GM04504 (cell line): ENCODE data around the gene GNL1.
"Not testable (repeated sequence)": the region's sequence is repeated elsewhere in the genome, so short reads cannot be mapped to it uniquely, and the experiment has no call there.

ENCODE experiments used
- DNase-seq: peaks from one replicate; pipeline ENCODE4 v3.0.0-alpha.2; 2012; ENCODE audit warnings: low read depth

Gene GNL1

DNA sequence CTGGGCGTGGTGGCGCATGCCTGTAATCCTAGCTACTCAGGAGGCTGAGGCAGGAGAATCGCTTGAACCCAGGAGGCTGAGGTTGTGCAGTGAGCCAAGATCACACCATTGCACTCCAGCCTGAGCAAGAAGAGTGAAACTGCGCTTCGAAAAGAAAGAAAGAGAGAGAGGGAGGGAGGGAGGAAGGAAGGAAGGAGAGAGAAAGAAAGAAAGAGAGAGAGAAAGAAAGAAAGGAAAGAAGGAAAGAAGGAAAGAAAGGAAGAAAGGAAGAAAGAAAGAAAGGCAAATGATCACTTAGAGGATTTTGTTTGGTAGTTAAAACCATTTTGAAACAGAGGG, 59.1 kb downstream of the GNL1 start:
- DNase-seq, result not testable (repeated sequence)

DNA sequence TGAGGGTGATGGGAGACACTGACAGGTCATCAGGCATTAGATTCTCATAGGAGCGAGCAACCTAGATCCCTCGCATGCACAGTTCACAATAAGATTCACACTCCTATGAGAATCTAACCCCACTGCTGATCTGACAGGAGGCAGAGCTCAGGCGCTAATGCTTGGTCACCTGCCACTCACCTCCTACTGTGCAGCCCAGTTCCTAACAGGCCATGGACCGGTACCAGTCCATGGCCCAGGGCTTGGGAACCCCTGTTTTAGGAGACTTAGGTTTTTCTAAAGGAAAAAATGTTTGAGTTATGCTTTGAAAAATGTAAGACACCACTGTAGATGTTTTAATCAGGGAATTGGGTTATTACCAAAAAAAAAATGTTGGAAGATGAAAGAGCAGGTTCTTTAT, 60.3 kb downstream of the GNL1 start:
- DNase-seq, result no peak

DNA sequence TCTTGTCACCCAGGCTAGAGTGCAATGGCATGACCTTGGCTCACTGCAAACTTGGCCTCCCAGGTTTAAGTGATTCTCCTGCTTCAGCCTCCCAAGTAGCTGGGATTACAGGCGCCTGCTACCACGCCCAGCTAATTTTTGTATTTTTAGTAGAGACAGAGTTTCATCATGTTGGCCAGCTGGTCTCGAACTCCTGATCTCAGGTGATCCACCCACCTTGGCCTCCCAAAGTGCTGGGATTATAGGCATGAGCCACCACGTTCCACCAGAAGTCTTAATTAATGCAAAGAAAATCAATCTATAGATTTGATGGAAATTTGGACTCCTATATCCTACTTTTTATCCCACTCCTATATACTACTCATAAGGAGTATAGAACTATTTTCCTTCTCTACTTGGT, 61.2 kb downstream of the GNL1 start:
- not testable (repeated sequence) for DNase-seq

DNA sequence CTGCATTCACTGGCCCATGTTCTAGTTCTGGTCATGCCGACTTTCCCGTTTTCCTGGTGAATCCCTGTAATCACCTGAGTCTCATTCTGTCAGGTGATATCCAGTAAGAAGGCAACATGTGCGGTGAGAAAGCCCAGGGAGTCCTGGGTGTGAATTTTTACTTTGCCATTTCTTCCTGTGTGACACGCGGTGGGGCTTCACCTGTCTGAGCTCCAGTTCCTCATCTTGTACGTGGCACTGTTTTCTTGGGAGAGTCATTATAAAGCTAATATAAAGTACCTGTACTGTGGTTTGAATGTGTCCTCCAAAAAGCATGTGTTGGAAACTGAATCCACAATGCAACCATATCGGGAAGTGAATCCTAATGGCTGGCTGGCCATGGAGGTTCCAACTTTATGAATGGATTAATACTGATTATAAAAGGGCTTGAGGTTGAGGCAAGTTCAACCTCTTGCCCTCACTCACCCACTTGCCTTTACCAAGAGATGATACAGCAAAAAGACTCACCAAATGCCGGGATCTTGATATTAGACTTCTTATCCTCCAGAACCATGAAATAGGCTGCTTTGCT, 61.9 kb downstream of the GNL1 start:
- no peak for DNase-seq

DNA sequence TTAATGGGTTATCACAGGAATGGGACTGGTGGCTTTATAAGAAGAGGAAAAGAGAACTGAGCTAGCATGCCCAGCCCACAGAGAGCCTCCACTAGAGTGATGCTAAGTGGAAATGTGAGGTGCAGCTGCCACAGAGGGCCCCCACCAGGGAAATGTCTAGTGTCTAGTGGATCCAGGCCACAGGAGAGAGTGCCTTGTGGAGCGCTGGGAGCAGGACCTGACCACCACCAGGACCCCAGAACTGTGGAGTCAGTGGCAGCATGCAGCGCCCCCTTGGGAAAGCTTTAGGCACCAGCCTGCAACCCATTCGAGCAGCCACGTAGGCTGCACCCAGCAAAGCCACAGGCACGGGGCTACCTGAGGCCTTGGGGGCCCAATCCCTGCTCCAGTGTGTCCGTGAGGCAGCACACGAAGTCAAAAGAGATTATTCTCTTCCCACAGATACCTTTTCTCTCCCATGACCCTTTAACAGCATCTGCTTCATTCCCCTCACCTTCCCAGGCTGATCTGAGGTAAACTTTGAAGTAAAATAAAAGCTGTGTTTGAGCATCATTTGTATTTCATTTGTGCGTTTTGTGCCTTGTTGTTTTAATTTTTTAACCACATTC, 62.5 kb downstream of the GNL1 start:
- DNase-seq, result no peak

DNA sequence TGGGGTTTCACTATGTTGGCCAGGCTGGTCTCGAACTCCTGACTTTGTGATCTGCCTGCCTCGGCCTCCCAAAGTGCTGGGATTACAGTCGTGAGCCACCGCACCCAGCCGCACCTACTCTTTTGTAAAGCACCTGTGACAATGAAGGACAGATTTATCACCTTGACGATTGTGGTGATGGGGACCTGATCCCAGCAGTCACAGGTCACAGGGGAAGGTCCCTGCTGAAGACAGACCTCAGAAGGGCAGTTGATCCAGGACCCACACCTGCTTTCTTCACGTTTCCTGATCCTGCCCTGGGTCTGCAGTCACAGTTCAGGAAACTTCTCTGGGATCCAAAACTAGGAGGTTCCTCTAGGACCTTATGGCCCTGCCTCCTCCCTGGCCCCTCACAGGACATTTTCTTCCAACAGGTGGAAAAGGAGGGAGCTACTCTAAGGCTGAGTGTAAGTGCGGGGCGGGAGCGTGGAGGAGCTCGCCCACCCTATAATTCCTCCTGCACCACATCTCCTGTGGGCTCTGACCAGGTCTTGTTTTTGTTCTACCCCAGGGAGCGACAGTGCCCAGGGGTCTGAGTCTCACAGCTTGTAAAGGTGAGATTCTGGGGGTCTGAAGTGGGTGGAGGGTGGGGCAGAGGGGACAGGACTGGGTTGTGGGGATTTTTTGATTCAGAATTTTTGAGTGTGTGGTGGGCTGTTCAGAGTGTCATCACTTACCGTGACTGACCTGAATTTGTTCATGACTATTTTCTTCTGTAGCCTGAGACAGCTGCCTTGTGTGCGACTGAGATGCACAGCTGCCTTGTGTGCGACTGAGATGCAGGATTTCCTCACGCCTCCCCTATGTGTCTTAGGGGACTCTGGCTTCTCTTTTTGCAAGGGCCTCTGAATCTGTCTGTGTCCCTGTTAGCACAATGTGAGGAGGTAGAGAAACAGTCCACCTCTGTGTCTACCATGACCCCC, 64.0 kb downstream of the GNL1 start:
- no peak for DNase-seq
